Activated CD8-positive, alpha-beta memory T cell treated with anti-CD3 and anti-CD28 coated beads, Interleukin-2, amount 50 U/mL, for 24 hours (primary cell): ENCODE results near the gene NME5.
"Not testable (repeated sequence)": the region's sequence is repeated elsewhere in the genome, so short reads cannot be mapped to it uniquely, and the experiment has no call there.

ENCODE experiments used
- DNase-seq: peaks from one replicate; pipeline ENCODE4 v3.0.0-alpha.2; 2020; ENCODE audit errors: extremely low read depth

NME5 gene

DNA sequence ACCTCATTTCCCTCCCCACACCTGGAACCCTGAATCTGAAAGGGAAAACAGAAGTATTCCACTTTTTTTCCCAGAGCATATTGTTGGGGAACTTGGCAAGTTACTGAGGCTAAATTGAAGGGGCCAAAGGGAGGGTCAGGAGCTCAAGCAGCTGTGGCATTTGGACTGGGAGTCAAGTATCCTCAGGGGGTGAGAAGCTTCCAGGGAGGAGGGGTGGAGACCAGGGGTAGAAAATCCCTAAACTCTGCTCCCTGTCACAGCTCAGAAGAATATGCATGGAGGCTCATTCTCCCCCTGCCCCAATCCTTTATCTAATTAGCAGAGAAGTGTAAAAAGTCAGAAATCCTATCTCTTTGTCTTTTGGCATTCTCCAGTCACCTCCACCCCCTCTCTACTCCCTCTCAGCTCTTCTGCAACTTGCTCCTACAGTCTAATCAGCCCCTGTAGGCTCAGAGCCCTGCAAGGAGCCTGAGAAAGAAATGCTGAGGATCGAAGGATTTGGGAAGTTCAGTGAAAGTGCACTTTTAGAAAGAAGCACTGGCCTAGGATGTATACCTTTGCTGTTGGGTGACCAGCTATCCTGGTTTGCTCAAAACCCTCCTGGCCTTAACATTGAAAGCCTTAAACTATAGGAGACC is 61.1 kb downstream of the NME5 start:
- no peak for DNase-seq

- DNase-seq = no peak
These were observed 62.0 kb downstream of the NME5 start for GRCh38 chr5:138077064-138077696.

GRCh38 chr5:138070026-138070425 is 69.2 kb downstream of the NME5 start:
- DNase-seq = not testable (repeated sequence)

GRCh38 chr5:138068742-138069600 is 70.3 kb downstream of the NME5 start:
- DNase-seq = peak; percentile 37

- DNase-seq = no peak
These were observed 71.3 kb downstream of the NME5 start for GRCh38 chr5:138067945-138068344.
